Measurements from ENCODE around the gene TPP1. TPM values are rescaled to one million over a fixed set of nuclear protein-coding genes. Genes with fewer than 3 reads are reported as not detected.

The TPP1 gene
- polyA plus RNA-seq, 4 donors, result 25.4 to 429 (median 34.7) TPM

- peak in 1 of 2 donors; percentile 24 for DNase-seq
- 49 to 67% (median 67%) methylated on average over 6 of the region's 6 CpGs for WGBS, 3 donors
- H3K27ac ChIP-seq (ENCODE audit: low read depth in 1 of 3, low read length in 2 of 3), result no peak overlapping the region
These were observed 42.5 kb downstream of the TPP1 start for GRCh38 chr11:6576471-6577373.

GRCh38 chr11:6574816-6575715 is 44.2 kb downstream of the TPP1 start:
- no peak for FAIRE-seq
- Histone ChIP-seq H3K9me3 (ENCODE audit: control insufficient read depth in 2 of 2, insufficient read depth in 1 of 2, low read depth in 1 of 2, low read length in 1 of 2) (no peaks in the 10 kb centered on the region), H3K4me3 (ENCODE audit: low read depth in 1 of 3, low read length in 3 of 3) (no peak overlapping the region), H3K27ac (ENCODE audit: low read depth in 1 of 3, low read length in 2 of 3) (no peak overlapping the region), H3K4me1 (ENCODE audit: control insufficient read depth in 3 of 3, insufficient read depth in 2 of 3, low read depth in 1 of 3, low read length in 2 of 3) (no peaks in the 10 kb centered on the region), H3K36me3 (ENCODE audit: control insufficient read depth in 3 of 3, insufficient read depth in 2 of 3, low read depth in 1 of 3, low read length in 3 of 3) (peaks cover 0 to 17% (median 0%) of the 10 kb centered on the region in 3 donors), H3K27me3 (ENCODE audit: control insufficient read depth in 3 of 3, insufficient read depth in 3 of 3, low read length in 3 of 3) (peaks cover 0 to 12% (median 0%) of the 10 kb centered on the region in 3 donors)
- 80 to 86% (median 83%) methylated on average over 6 of the region's 6 CpGs for WGBS, 3 donors
- no peak for DNase-seq

More at GRCh38 chr11:6576471-6577373, 42.5 kb downstream of the TPP1 start:
- peaks cover 0 to under 1% (median 0%) of the 10 kb centered on the region in 3 donors for H3K27me3 ChIP-seq (ENCODE audit: control insufficient read depth in 3 of 3, insufficient read depth in 3 of 3, low read length in 3 of 3)
- no peaks in the 10 kb centered on the region for H3K4me1 ChIP-seq (ENCODE audit: control insufficient read depth in 3 of 3, insufficient read depth in 2 of 3, low read depth in 1 of 3, low read length in 2 of 3)
- no peak for FAIRE-seq
- H3K4me3 ChIP-seq (ENCODE audit: low read depth in 1 of 3, low read length in 3 of 3), result no peak overlapping the region
- H3K9me3 ChIP-seq (ENCODE audit: control insufficient read depth in 2 of 2, insufficient read depth in 1 of 2, low read depth in 1 of 2, low read length in 1 of 2), result no peaks in the 10 kb centered on the region
- peaks cover 0 to 15% (median 0%) of the 10 kb centered on the region in 3 donors for H3K36me3 ChIP-seq (ENCODE audit: control insufficient read depth in 3 of 3, insufficient read depth in 2 of 3, low read depth in 1 of 3, low read length in 3 of 3)

- FAIRE-seq, result no peak
- no peak for DNase-seq
- Histone ChIP-seq H3K4me1 (ENCODE audit: control insufficient read depth in 3 of 3, insufficient read depth in 2 of 3, low read depth in 1 of 3, low read length in 2 of 3) (no peaks in the 10 kb centered on the region), H3K27ac (ENCODE audit: low read depth in 1 of 3, low read length in 2 of 3) (no peak overlapping the region), H3K27me3 (ENCODE audit: control insufficient read depth in 3 of 3, insufficient read depth in 3 of 3, low read length in 3 of 3) (peaks cover 0 to 12% (median 0%) of the 10 kb centered on the region in 3 donors), H3K36me3 (ENCODE audit: control insufficient read depth in 3 of 3, insufficient read depth in 2 of 3, low read depth in 1 of 3, low read length in 3 of 3) (peaks cover 0 to 12% (median 0%) of the 10 kb centered on the region in 3 donors), H3K9me3 (ENCODE audit: control insufficient read depth in 2 of 2, insufficient read depth in 1 of 2, low read depth in 1 of 2, low read length in 1 of 2) (no peaks in the 10 kb centered on the region), H3K4me3 (ENCODE audit: low read depth in 1 of 3, low read length in 3 of 3) (no peak overlapping the region)
- 73 to 87% (median 82%) methylated on average over 2 of the region's 2 CpGs for WGBS, 3 donors
These were observed 47.0 kb downstream of the TPP1 start for GRCh38 chr11:6572215-6572614.

- H3K4me3 ChIP-seq (ENCODE audit: low read depth in 1 of 3, low read length in 3 of 3), result no peak overlapping the region
- FAIRE-seq (no peak), DNase-seq (no peak)
- WGBS, 3 donors, result 84 to 92% (median 90%) methylated on average over 22 of the region's 22 CpGs
- no peaks in the 10 kb centered on the region for H3K4me1 ChIP-seq (ENCODE audit: control insufficient read depth in 3 of 3, insufficient read depth in 2 of 3, low read depth in 1 of 3, low read length in 2 of 3)
- H3K27ac ChIP-seq (ENCODE audit: low read depth in 1 of 3, low read length in 2 of 3), result no peak overlapping the region
- peaks cover 0 to 13% (median 0%) of the 10 kb centered on the region in 3 donors for H3K36me3 ChIP-seq (ENCODE audit: control insufficient read depth in 3 of 3, insufficient read depth in 2 of 3, low read depth in 1 of 3, low read length in 3 of 3)
- peaks cover 0 to 12% (median 0%) of the 10 kb centered on the region in 3 donors for H3K27me3 ChIP-seq (ENCODE audit: control insufficient read depth in 3 of 3, insufficient read depth in 3 of 3, low read length in 3 of 3)
- H3K9me3 ChIP-seq (ENCODE audit: control insufficient read depth in 2 of 2, insufficient read depth in 1 of 2, low read depth in 1 of 2, low read length in 1 of 2), result no peaks in the 10 kb centered on the region
These were observed 47.7 kb downstream of the TPP1 start for GRCh38 chr11:6571434-6572008.

GRCh38 chr11:6570691-6571427 is 48.4 kb downstream of the TPP1 start:
- Histone ChIP-seq H3K4me3 (ENCODE audit: low read depth in 1 of 3, low read length in 3 of 3) (no peak overlapping the region), H3K4me1 (ENCODE audit: control insufficient read depth in 3 of 3, insufficient read depth in 2 of 3, low read depth in 1 of 3, low read length in 2 of 3) (no peaks in the 10 kb centered on the region), H3K36me3 (ENCODE audit: control insufficient read depth in 3 of 3, insufficient read depth in 2 of 3, low read depth in 1 of 3, low read length in 3 of 3) (peaks cover 0 to 13% (median 0%) of the 10 kb centered on the region in 3 donors), H3K27me3 (ENCODE audit: control insufficient read depth in 3 of 3, insufficient read depth in 3 of 3, low read length in 3 of 3) (peaks cover 0 to 12% (median 0%) of the 10 kb centered on the region in 3 donors), H3K9me3 (ENCODE audit: control insufficient read depth in 2 of 2, insufficient read depth in 1 of 2, low read depth in 1 of 2, low read length in 1 of 2) (no peaks in the 10 kb centered on the region), H3K27ac (ENCODE audit: low read depth in 1 of 3, low read length in 2 of 3) (no peak overlapping the region)
- 83 to 92% (median 91%) methylated on average over 62 of the region's 62 CpGs for WGBS, 3 donors
- peak in 1 of 2 donors; percentile 6 for DNase-seq
- FAIRE-seq, result no peak

- peaks cover 0 to 12% (median 0%) of the 10 kb centered on the region in 3 donors for H3K27me3 ChIP-seq (ENCODE audit: control insufficient read depth in 3 of 3, insufficient read depth in 3 of 3, low read length in 3 of 3)
- no peak overlapping the region for H3K27ac ChIP-seq (ENCODE audit: low read depth in 1 of 3, low read length in 2 of 3)
- no peaks in the 10 kb centered on the region for H3K9me3 ChIP-seq (ENCODE audit: control insufficient read depth in 2 of 2, insufficient read depth in 1 of 2, low read depth in 1 of 2, low read length in 1 of 2)
- H3K36me3 ChIP-seq (ENCODE audit: control insufficient read depth in 3 of 3, insufficient read depth in 2 of 3, low read depth in 1 of 3, low read length in 3 of 3), result peaks cover 0 to 13% (median 0%) of the 10 kb centered on the region in 3 donors
- FAIRE-seq (no peak), DNase-seq (no peak)
- no peak overlapping the region for H3K4me3 ChIP-seq (ENCODE audit: low read depth in 1 of 3, low read length in 3 of 3)
- 82 to 90% (median 88%) methylated on average over 5 of the region's 5 CpGs for WGBS, 3 donors
- no peaks in the 10 kb centered on the region for H3K4me1 ChIP-seq (ENCODE audit: control insufficient read depth in 3 of 3, insufficient read depth in 2 of 3, low read depth in 1 of 3, low read length in 2 of 3)
These were observed 49.5 kb downstream of the TPP1 start for GRCh38 chr11:6569706-6570105.

GRCh38 chr11:6568191-6568918 is 50.9 kb downstream of the TPP1 start:
- Histone ChIP-seq H3K4me1 (ENCODE audit: control insufficient read depth in 3 of 3, insufficient read depth in 2 of 3, low read depth in 1 of 3, low read length in 2 of 3) (no peaks in the 10 kb centered on the region), H3K27ac (ENCODE audit: low read depth in 1 of 3, low read length in 2 of 3) (no peak overlapping the region), H3K9me3 (ENCODE audit: control insufficient read depth in 2 of 2, insufficient read depth in 1 of 2, low read depth in 1 of 2, low read length in 1 of 2) (no peaks in the 10 kb centered on the region), H3K27me3 (ENCODE audit: control insufficient read depth in 3 of 3, insufficient read depth in 3 of 3, low read length in 3 of 3) (peaks cover 0 to 12% (median 0%) of the 10 kb centered on the region in 3 donors), H3K36me3 (ENCODE audit: control insufficient read depth in 3 of 3, insufficient read depth in 2 of 3, low read depth in 1 of 3, low read length in 3 of 3) (peaks cover 0 to 18% (median 0%) of the 10 kb centered on the region in 3 donors), H3K4me3 (ENCODE audit: low read depth in 1 of 3, low read length in 3 of 3) (no peak overlapping the region)
- DNase-seq (peak; percentile 24 to 25), FAIRE-seq (no peak)
- WGBS, 3 donors, result 76 to 88% (median 87%) methylated on average over 4 of the region's 4 CpGs

Measured in small intestine (tissue), 7 donors.